HG02588 (cell line): ENCODE measurements around the gene ZNF445.
"Not testable (repeated sequence)": the region's sequence is repeated elsewhere in the genome, so short reads cannot be mapped to it uniquely, and the experiment has no call there.

Experiments
- ATAC-seq: cut with Tn5 transposase; IDR thresholded peaks from one replicate; pipeline ENCODE4 v1.9.1; 2021; ENCODE audit warnings: mild to moderate bottlenecking, moderate library complexity; ENCODE audit not compliant: unreplicated experiment

ZNF445 gene

GRCh38 chr3:44477312-44478030, at the start of gene ZNF445:
TSS of gene ZNF445 (minus strand) at chr3:44477670. CDS start at chr3:44455549, 22,121 bp downstream.
- peak; percentile 83 for ATAC-seq

GRCh38 chr3:44525060-44525459, 47.6 kb upstream of the ZNF445 start:
- no peak for ATAC-seq

GRCh38 chr3:44522494-44522933, 45.0 kb upstream of the ZNF445 start:
- no peak for ATAC-seq

GRCh38 chr3:44521721-44522120, 44.3 kb upstream of the ZNF445 start:
- ATAC-seq = no peak

- ATAC-seq = no peak
Measured at GRCh38 chr3:44518782-44519156, 41.3 kb upstream of the ZNF445 start.

GRCh38 chr3:44516230-44516629, 38.8 kb upstream of the ZNF445 start:
- ATAC-seq = no peak

- no peak for ATAC-seq
Measured at GRCh38 chr3:44513513-44513912, 36.0 kb upstream of the ZNF445 start.

- ATAC-seq = no peak
Measured at GRCh38 chr3:44511238-44511566, 33.7 kb upstream of the ZNF445 start.

- peak; percentile 57 for ATAC-seq
Measured at GRCh38 chr3:44510000-44510368, 32.5 kb upstream of the ZNF445 start.

GRCh38 chr3:44509393-44509921, 32.0 kb upstream of the ZNF445 start:
- no peak for ATAC-seq

GRCh38 chr3:44506961-44507360, 29.5 kb upstream of the ZNF445 start:
- no peak for ATAC-seq

GRCh38 chr3:44506556-44506955, 29.1 kb upstream of the ZNF445 start:
- ATAC-seq = no peak

- ATAC-seq = no peak
Measured at GRCh38 chr3:44504566-44504965, 27.1 kb upstream of the ZNF445 start.

GRCh38 chr3:44503178-44503577, 25.7 kb upstream of the ZNF445 start:
- not testable (repeated sequence) for ATAC-seq

- no peak for ATAC-seq
Measured at GRCh38 chr3:44501971-44502370, 24.5 kb upstream of the ZNF445 start.

GRCh38 chr3:44499899-44500168, 22.4 kb upstream of the ZNF445 start:
- not testable (repeated sequence) for ATAC-seq

- ATAC-seq = no peak
Measured at GRCh38 chr3:44499149-44499898, 21.9 kb upstream of the ZNF445 start.

GRCh38 chr3:44495636-44496415, 18.4 kb upstream of the ZNF445 start:
- no peak for ATAC-seq

GRCh38 chr3:44492496-44492895, 15.0 kb upstream of the ZNF445 start:
- no peak for ATAC-seq

GRCh38 chr3:44482721-44483120, 5.3 kb upstream of the ZNF445 start:
- ATAC-seq = no peak

GRCh38 chr3:44478606-44479094, 1.2 kb upstream of the ZNF445 start:
- no peak for ATAC-seq

GRCh38 chr3:44478055-44478468, 592 bp upstream of the ZNF445 start:
- no peak for ATAC-seq
